Skeletal muscle satellite cell (primary cell): Measurements from ENCODE around the gene IP6K1.
"Not testable (repeated sequence)": the region's sequence is repeated elsewhere in the genome, so short reads cannot be mapped to it uniquely, and the experiment has no call there.

Source experiments
- H3K27me3 ChIP-seq: 2 replicates; pipeline ENCODE4 v1.7.0; 2013; ENCODE audit warnings: low read length; ENCODE audit not compliant: control insufficient read depth, insufficient read depth
- H3K36me3 ChIP-seq: 2 replicates; pipeline ENCODE4 v1.7.0; 2013; ENCODE audit warnings: mild to moderate bottlenecking, control low read depth, low read length; ENCODE audit not compliant: insufficient read depth
- H3K4me1 ChIP-seq: 2 replicates; pipeline ENCODE4 v1.7.0; 2013; ENCODE audit warnings: low read length; ENCODE audit not compliant: control insufficient read depth, insufficient read depth
- H3K4me2 ChIP-seq: 2 replicates; pipeline ENCODE4 v1.7.0; 2013; ENCODE audit warnings: mild to moderate bottlenecking, low read length
- H3K4me3 ChIP-seq: 2 replicates; pipeline ENCODE4 v1.7.0; 2013; ENCODE audit warnings: low read length
- H3K9ac ChIP-seq: 2 replicates; pipeline ENCODE4 v1.7.0; 2013; ENCODE audit warnings: mild to moderate bottlenecking, low read depth, low read length, moderate library complexity
- H3K9me3 ChIP-seq: replicated peaks from 2 replicates; pipeline ENCODE4 v1.7.0; 2013; ENCODE audit warnings: mild to moderate bottlenecking, control low read depth, low read length

IP6K1 gene

GRCh38 chr3:49757197-49757596 lies 29.1 kb downstream of the IP6K1 start:
- H3K4me3 ChIP-seq = no peak overlapping the region
- no peaks in the 10 kb centered on the region for H3K4me1 ChIP-seq
- peaks cover 3% of the 10 kb centered on the region for H3K36me3 ChIP-seq
- no peak overlapping the region for H3K4me2 ChIP-seq
- no peak overlapping the region for H3K9ac ChIP-seq
- no peaks in the 10 kb centered on the region for H3K9me3 ChIP-seq
- no peaks in the 10 kb centered on the region for H3K27me3 ChIP-seq

GRCh38 chr3:49756036-49756435 lies 30.3 kb downstream of the IP6K1 start:
- Histone ChIP-seq H3K4me1 (no peaks in the 10 kb centered on the region), H3K9me3 (no peaks in the 10 kb centered on the region), H3K9ac (no peak overlapping the region), H3K4me3 (no peak overlapping the region), H3K36me3 (peaks cover 3% of the 10 kb centered on the region), H3K4me2 (no peak overlapping the region), H3K27me3 (no peaks in the 10 kb centered on the region)

- H3K4me2 ChIP-seq = no peak overlapping the region
- H3K4me3 ChIP-seq = no peak overlapping the region
- no peaks in the 10 kb centered on the region for H3K4me1 ChIP-seq
Observed at GRCh38 chr3:49754536-49754935, 31.8 kb downstream of the IP6K1 start.

GRCh38 chr3:49751501-49751900 lies 34.8 kb downstream of the IP6K1 start:
- Histone ChIP-seq H3K9me3 (no peaks in the 10 kb centered on the region), H3K9ac (no peak overlapping the region)

More at GRCh38 chr3:49754536-49754935, 31.8 kb downstream of the IP6K1 start:
- no peak overlapping the region for H3K9ac ChIP-seq
- H3K27me3 ChIP-seq = no peaks in the 10 kb centered on the region
- peaks cover 3% of the 10 kb centered on the region for H3K36me3 ChIP-seq
- no peaks in the 10 kb centered on the region for H3K9me3 ChIP-seq

GRCh38 chr3:49750056-49750455 lies 36.3 kb downstream of the IP6K1 start:
- H3K4me1 ChIP-seq = peaks cover 14% of the 10 kb centered on the region
- H3K9ac ChIP-seq = no peak overlapping the region
- H3K27me3 ChIP-seq = no peaks in the 10 kb centered on the region
- H3K36me3 ChIP-seq = peaks cover 12% of the 10 kb centered on the region
- no peaks in the 10 kb centered on the region for H3K9me3 ChIP-seq
- no peak overlapping the region for H3K4me3 ChIP-seq
- no peak overlapping the region for H3K4me2 ChIP-seq

More at GRCh38 chr3:49751501-49751900, 34.8 kb downstream of the IP6K1 start:
- H3K27me3 ChIP-seq = no peaks in the 10 kb centered on the region
- H3K4me3 ChIP-seq = no peak overlapping the region
- H3K36me3 ChIP-seq = peaks cover 15% of the 10 kb centered on the region
- H3K4me2 ChIP-seq = no peak overlapping the region
- H3K4me1 ChIP-seq = peaks cover 9% of the 10 kb centered on the region

- not testable (repeated sequence) for H3K9me3 ChIP-seq, H3K4me2 ChIP-seq, H3K4me3 ChIP-seq, H3K27me3 ChIP-seq, H3K9ac ChIP-seq
- Histone ChIP-seq H3K4me1 (peaks cover 14% of the 10 kb centered on the region), H3K36me3 (peaks cover 12% of the 10 kb centered on the region)
Observed at GRCh38 chr3:49748874-49749273, 37.5 kb downstream of the IP6K1 start.

GRCh38 chr3:49747792-49748480 lies 38.4 kb downstream of the IP6K1 start:
- no peak overlapping the region for H3K9ac ChIP-seq

GRCh38 chr3:49745986-49746385 lies 40.4 kb downstream of the IP6K1 start:
- no peak overlapping the region for H3K4me2 ChIP-seq
- H3K4me1 ChIP-seq = peaks cover 14% of the 10 kb centered on the region
- peaks cover 12% of the 10 kb centered on the region for H3K36me3 ChIP-seq
- H3K9me3 ChIP-seq = no peaks in the 10 kb centered on the region
- no peak overlapping the region for H3K9ac ChIP-seq
- H3K4me3 ChIP-seq = no peak overlapping the region
- H3K27me3 ChIP-seq = no peaks in the 10 kb centered on the region

More at GRCh38 chr3:49747792-49748480, 38.4 kb downstream of the IP6K1 start:
- peaks cover 14% of the 10 kb centered on the region for H3K4me1 ChIP-seq
- peaks cover 12% of the 10 kb centered on the region for H3K36me3 ChIP-seq
- no peaks in the 10 kb centered on the region for H3K9me3 ChIP-seq
- no peak overlapping the region for H3K4me3 ChIP-seq
- no peaks in the 10 kb centered on the region for H3K27me3 ChIP-seq
- no peak overlapping the region for H3K4me2 ChIP-seq

- no peak overlapping the region for H3K9ac ChIP-seq
- H3K4me1 ChIP-seq = no peaks in the 10 kb centered on the region
- no peaks in the 10 kb centered on the region for H3K9me3 ChIP-seq
- no peaks in the 10 kb centered on the region for H3K27me3 ChIP-seq
- peaks cover 27% of the 10 kb centered on the region for H3K36me3 ChIP-seq
- H3K4me3 ChIP-seq = no peak overlapping the region
- H3K4me2 ChIP-seq = no peak overlapping the region
Observed at GRCh38 chr3:49740427-49740826, 45.9 kb downstream of the IP6K1 start.

GRCh38 chr3:49738067-49738713 lies 48.2 kb downstream of the IP6K1 start:
- H3K4me3 ChIP-seq = no peak overlapping the region
- no peak overlapping the region for H3K9ac ChIP-seq
- no peaks in the 10 kb centered on the region for H3K9me3 ChIP-seq
- H3K36me3 ChIP-seq = peaks cover 36% of the 10 kb centered on the region
- no peaks in the 10 kb centered on the region for H3K4me1 ChIP-seq
- no peaks in the 10 kb centered on the region for H3K27me3 ChIP-seq
- H3K4me2 ChIP-seq = no peak overlapping the region

- H3K27me3 ChIP-seq = no peaks in the 10 kb centered on the region
- H3K9ac ChIP-seq = no peak overlapping the region
- peaks cover 57% of the 10 kb centered on the region for H3K36me3 ChIP-seq
- no peak overlapping the region for H3K4me2 ChIP-seq
- H3K9me3 ChIP-seq = no peaks in the 10 kb centered on the region
- H3K4me1 ChIP-seq = no peaks in the 10 kb centered on the region
- H3K4me3 ChIP-seq = no peak overlapping the region
Observed at GRCh38 chr3:49734752-49735151, 51.6 kb downstream of the IP6K1 start.

GRCh38 chr3:49733551-49733950 lies 52.8 kb downstream of the IP6K1 start:
- Histone ChIP-seq H3K4me3 (no peak overlapping the region), H3K4me1 (no peaks in the 10 kb centered on the region), H3K36me3 (peaks cover 54% of the 10 kb centered on the region), H3K27me3 (no peaks in the 10 kb centered on the region), H3K9me3 (no peaks in the 10 kb centered on the region), H3K9ac (no peak overlapping the region), H3K4me2 (no peak overlapping the region)
